Glomerular visceral epithelial cell (primary cell): ENCODE data around the gene DISP3.

Experiments
- DNase-seq: peaks from one replicate; pipeline ENCODE4 v3.0.0-alpha.2; 2016; ENCODE audit errors: extremely low spot score

DISP3 gene

GRCh38 chr1:11528611-11529261 is 49.8 kb downstream of the DISP3 start:
- DNase-seq: no peak

GRCh38 chr1:11529330-11529729 is 50.4 kb downstream of the DISP3 start:
- no peak for DNase-seq

DNA sequence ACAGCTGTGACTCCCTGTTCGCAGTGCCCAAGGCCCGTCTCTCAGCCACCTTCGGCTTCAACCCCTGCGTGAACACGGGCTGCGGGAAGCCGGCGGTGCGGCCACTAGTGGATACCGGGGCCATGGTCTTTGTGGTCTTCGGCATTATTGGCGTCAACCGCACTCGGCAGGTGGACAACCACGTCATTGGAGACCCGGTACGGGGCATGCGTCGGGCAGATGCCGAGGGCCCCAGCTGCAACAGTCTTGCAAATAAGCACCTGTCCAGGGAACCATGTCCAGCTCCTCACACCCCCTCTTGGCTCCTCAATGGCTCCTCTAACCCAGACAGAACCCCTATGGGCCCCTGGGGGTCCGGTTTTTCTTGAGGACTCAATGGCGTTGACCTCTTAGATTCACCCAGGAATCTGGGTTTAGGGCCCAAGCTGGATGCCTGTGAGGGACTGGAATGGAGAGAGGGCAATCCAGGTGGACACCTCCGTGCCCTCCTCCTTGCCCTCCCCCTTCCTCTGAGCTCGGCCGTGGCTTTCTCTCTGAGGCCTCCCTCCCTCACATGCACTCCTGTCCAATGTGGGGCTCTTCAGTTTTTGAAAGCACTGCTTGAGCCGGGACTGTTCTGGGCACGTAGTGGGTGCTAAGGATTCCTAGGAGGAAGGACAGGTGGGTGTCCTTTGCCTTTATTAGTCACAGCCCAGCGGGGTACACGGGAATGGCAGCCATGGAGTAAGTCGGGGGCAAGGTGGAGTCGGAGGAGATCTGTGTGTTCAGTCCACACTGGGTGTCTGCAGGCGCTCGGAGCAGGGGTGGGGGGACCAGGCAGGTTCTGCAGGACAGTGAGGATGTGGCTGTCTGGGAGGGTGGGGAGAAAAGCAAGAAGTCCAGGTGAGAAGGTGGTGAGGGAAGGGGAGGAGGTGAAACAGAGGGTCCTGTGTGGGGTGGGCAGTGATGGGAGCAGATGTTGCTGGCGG is 51.1 kb downstream of the DISP3 start:
- no peak for DNase-seq

GRCh38 chr1:11530731-11531311 is 51.9 kb downstream of the DISP3 start:
- no peak for DNase-seq

- no peak for DNase-seq
Measured at GRCh38 chr1:11531314-11531870, 52.4 kb downstream of the DISP3 start.

DNA sequence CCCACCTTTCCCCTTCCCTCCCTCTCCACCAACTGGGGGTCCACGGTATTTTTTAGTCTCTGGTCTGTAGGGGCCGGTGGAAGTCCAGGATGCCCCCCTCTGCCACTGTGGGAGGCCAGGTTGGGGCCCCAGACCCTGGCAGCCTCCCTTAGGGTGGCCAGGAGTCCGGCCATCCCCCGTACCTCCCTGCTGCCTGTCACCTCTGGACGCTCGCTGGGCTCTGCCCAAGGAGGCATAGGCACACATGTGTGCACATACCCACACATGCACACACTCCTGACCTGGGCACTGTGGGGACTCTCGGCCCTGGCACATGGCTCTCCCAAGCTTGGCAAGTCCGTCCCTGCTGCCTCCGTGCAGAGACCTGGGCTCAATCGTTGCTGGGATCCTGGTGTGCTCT is 53.0 kb downstream of the DISP3 start:
- no peak for DNase-seq

- DNase-seq: no peak
Measured at GRCh38 chr1:11533790-11534787, 55.1 kb downstream of the DISP3 start.

DNA sequence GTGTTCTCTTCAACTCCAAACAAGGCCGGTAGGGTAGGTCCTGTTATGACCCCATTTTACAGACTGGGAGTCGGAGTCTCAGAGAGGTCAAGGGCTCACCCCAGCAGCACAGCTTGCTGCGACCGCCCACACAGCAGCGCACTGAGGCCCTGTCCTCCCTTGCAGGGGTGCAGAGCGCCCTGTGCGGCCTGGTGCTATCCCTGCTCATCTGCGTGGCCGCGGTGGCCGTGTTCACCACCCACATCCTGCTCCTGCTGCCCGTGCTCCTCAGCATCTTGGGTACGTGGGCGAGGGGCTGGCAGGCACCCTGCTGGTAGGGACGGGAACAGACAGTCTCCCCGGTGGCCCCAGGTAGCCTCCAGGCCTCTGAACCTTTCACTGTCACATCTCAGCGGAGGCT is 55.9 kb downstream of the DISP3 start:
- no peak for DNase-seq

DNA sequence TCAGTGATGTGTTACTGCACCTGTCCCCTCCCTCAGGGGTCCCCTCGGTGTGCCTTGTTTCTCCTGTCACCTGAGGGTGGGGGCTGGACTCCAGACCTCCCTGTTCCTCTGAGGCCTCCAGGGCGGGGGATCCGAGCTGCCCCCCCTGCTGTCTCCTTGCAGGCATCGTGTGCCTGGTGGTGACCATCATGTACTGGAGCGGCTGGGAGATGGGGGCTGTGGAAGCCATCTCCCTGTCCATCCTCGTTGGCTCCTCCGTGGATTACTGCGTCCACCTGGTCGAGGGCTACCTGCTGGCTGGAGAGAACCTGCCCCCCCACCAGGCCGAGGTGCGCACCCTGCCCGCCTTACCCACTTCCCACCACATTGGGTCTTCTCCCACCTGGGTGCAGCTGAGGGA is 56.4 kb downstream of the DISP3 start:
- no peak for DNase-seq

GRCh38 chr1:11535761-11536572 is 57.0 kb downstream of the DISP3 start:
- peak; percentile 5 for DNase-seq

DNA sequence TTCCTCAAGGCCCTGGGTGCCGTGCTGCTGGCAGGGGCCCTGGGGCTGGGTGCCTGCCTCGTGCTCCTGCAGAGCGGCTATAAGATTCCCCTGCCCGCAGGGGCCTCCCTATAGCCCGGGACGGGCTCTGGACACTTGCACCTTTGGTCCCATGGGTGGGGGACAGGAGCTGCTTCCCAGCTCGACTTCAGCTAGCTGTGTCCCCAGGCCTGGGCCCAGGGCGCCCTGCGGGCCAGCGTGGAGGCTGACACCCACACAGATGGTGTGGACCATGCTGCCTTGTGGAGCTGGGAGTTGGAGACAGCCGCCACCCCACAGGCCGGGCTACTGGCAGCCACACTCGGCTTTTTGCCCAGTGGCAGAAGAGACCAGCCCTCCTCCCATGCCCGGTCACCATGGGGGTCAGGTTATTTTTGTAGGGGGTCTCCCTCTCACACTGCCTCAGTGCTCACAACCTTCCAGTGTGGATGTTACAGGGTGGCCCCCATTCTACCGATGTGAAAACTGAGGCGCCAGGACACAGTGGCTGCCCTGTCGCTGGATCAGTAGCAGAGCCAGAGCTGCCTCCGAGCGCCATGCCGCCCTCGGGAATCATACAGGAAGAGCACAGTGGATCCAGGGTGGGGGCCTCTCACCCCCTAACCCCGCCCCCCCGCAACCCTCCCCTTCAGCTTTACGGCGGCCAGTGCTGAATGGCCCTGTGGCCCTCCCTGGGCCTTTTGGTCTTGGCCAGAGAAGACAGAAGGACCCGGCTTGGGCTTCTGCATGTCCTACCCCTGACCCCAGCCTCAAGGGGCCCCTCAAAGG is 57.8 kb downstream of the DISP3 start:
- DNase-seq: no peak

DNA sequence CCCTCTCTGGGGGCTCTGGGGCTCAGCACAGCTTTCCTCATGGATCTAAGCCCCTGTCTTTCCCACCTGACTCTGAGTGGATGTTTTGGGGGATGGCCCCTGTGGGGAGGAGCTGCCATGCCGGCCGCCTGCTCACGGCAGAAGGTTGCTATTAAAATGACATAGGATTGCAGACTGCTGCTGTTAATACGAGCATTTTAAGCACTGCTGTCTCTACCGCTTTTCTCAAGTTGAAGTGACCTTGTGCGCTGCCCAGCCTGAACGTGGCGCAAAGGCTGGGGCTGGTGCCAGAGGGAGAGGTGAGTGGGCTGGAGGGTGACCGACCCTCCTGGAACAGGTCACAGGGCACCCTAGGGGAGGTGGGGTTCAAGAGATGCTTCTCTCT is 58.4 kb downstream of the DISP3 start:
- no peak for DNase-seq

GRCh38 chr1:11537854-11538591 is 59.1 kb downstream of the DISP3 start:
- no peak for DNase-seq

- no peak for DNase-seq
Measured at GRCh38 chr1:11538886-11539285, 59.9 kb downstream of the DISP3 start.

DNA sequence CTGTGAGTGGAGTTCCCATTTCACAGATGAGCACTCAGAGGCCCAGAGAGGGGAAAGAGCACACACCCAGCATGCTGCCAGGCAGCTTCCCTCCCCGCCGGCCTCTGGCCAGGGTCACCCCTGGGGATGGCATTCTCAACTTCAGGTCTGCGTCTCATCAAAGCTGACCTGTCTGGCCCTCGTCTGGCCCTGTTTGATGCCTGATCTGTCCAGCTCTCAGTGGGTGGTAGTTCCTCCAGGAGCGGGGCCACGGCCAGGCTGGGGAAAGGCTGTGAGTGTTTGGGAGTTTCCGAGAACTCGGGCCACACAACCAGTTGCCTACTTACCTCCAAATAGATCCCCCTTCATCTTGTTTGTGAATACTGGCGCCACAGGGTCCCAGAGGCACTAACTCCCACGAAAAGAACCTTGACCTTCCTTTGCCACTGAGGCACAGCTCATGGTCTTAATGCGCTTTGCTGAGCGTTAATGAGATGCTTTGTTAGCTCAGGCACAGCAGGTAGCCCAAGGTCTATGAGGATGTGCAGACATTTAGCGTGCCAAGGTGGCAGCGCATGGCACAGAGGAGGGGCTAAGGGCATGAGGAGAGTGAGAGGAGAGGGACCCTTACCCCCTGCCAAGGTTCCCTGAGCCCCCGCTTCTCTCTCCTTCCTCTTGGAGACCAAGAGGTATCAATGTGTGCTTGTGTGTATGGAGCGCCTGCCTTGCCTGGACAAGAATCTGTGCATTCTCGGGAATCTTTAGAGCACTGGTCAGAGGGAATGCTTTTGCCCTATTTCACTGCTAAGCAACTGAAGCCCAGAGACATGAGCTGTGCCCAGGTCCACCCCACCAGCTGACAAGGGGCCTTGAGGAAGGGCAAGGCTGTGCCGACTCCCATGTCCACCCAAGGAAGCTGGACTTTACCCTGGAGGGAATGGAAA is 61.2 kb downstream of the DISP3 start:
- no peak for DNase-seq

DNA sequence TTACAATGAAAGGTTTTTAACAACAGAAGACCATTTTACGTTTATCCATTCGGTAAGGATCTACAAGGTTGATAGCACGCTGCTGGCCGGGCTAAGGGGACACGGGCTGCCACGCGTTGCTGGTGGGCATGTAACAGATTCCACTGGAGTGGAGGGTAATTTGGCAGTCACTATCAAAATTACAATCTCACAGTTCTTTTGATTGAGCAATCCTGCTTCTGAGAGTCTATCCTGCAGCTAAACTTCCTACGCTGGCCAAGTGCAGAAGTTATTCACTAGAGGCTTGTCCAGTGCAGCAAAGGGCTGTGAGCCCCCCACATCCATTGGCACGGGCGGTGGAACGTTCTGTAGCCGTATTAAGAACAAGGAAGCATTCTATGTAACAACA is 61.8 kb downstream of the DISP3 start:
- no peak for DNase-seq

GRCh38 chr1:11541236-11541635 is 62.3 kb downstream of the DISP3 start:
- no peak for DNase-seq

- no peak for DNase-seq
Measured at GRCh38 chr1:11541956-11542355, 63.0 kb downstream of the DISP3 start.
